ENCODE results near the gene MCL1.

The MCL1 gene

GRCh38 chr1:150561254-150561973 lies 18.0 kb downstream of the MCL1 start:
- peak; percentile 99 for DNase-seq
- in situ Hi-C loops (cut with HindIII; ENCODE audit: low pct_ligation_motif_present, low pct_unique_long_range_greater_than_20kb, low sequenced_read_pairs) = no loop called here

DNA sequence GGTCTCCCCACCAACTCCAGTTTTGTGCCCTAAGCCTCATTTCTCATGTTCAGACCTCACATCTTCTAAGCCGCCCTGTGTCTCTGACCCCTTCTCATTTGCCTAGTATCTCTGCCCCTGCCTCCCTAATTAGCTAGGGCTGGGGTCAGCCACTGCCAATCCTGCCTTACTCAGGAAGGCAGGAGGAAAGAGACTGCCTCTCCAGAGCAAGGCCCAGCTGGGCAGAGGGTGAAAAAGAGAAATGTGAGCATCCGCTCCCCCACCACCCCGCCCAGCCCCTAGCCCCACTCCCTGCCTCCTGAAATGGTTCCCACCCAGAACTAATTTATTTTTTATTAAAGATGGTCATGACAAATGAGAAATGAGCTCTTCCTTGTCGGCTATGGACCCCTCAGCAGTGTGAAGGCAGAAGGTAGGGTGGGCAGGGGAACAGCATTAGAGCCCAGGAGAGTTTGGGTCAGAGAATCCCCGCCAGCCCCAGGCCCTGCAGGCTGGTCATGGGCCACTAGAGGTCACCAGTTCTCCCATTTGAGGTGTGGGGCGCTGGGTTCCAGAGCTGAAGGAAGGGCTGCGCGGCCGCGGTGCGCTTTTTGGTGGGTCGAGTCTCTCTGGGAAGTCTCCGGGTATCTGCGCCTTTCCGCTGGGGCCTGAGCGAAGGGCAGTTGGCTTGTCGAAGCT lies 18.7 kb downstream of the MCL1 start:
- DNase-seq = peak; percentile 92
- in situ Hi-C loops (cut with HindIII; ENCODE audit: low pct_ligation_motif_present, low pct_unique_long_range_greater_than_20kb, low sequenced_read_pairs) = no loop called here

- in situ Hi-C loops (cut with HindIII; ENCODE audit: low pct_ligation_motif_present, low pct_unique_long_range_greater_than_20kb, low sequenced_read_pairs) = no loop called here
- peak; percentile 76 for DNase-seq
Measured at GRCh38 chr1:150560011-150560438, 19.4 kb downstream of the MCL1 start.

- DNase-seq = no peak
- in situ Hi-C loops (cut with HindIII; ENCODE audit: low pct_ligation_motif_present, low pct_unique_long_range_greater_than_20kb, low sequenced_read_pairs) = no loop called here
Measured at GRCh38 chr1:150559656-150560010, 19.8 kb downstream of the MCL1 start.

GRCh38 chr1:150558761-150559655 lies 20.4 kb downstream of the MCL1 start:
- DNase-seq = no peak
- in situ Hi-C loops (cut with HindIII; ENCODE audit: low pct_ligation_motif_present, low pct_unique_long_range_greater_than_20kb, low sequenced_read_pairs) = no loop called here

GRCh38 chr1:150558303-150558704 lies 21.1 kb downstream of the MCL1 start:
- no peak for DNase-seq
- in situ Hi-C loops (cut with HindIII; ENCODE audit: low pct_ligation_motif_present, low pct_unique_long_range_greater_than_20kb, low sequenced_read_pairs) = no loop called here

DNA sequence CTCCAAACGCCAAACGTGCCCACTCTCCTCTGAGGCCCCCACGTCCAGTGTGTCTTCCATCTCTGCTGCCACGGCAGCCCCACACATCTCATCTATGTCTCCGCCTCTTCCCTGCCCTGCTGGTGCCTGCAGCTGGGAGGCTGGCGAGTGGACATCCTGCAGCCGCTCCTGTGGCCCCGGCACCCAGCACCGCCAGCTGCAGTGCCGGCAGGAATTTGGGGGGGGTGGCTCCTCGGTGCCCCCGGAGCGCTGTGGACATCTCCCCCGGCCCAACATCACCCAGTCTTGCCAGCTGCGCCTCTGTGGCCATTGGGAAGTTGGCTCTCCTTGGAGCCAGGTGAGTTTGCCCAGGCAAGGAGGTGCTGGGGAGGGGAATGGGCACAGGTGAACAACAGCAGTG lies 21.6 kb downstream of the MCL1 start:
- no peak for DNase-seq
- in situ Hi-C loops (cut with HindIII; ENCODE audit: low pct_ligation_motif_present, low pct_unique_long_range_greater_than_20kb, low sequenced_read_pairs) = no loop called here

DNA sequence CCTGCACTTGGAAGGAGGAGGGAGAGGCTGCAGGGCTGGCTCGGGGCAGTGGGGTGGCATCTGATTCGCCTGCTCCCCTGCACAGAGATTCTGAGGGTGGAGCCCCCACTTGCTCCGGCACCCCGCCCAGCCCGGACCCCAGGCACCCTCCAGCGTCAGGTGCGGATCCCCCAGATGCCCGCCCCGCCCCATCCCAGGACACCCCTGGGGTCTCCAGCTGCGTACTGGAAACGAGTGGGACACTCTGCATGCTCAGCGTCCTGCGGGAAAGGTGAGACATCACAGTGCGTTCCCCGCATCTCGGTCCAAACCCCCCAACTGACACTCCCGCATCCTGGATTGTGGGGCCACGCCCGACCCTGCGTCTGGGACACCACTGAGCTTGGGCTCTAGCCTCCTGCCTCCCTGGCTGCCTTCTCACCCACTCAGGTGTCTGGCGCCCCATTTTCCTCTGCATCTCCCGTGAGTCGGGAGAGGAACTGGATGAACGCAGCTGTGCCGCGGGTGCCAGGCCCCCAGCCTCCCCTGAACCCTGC lies 22.3 kb downstream of the MCL1 start:
- no peak for DNase-seq
- in situ Hi-C loops (cut with HindIII; ENCODE audit: low pct_ligation_motif_present, low pct_unique_long_range_greater_than_20kb, low sequenced_read_pairs) = no loop called here

DNA sequence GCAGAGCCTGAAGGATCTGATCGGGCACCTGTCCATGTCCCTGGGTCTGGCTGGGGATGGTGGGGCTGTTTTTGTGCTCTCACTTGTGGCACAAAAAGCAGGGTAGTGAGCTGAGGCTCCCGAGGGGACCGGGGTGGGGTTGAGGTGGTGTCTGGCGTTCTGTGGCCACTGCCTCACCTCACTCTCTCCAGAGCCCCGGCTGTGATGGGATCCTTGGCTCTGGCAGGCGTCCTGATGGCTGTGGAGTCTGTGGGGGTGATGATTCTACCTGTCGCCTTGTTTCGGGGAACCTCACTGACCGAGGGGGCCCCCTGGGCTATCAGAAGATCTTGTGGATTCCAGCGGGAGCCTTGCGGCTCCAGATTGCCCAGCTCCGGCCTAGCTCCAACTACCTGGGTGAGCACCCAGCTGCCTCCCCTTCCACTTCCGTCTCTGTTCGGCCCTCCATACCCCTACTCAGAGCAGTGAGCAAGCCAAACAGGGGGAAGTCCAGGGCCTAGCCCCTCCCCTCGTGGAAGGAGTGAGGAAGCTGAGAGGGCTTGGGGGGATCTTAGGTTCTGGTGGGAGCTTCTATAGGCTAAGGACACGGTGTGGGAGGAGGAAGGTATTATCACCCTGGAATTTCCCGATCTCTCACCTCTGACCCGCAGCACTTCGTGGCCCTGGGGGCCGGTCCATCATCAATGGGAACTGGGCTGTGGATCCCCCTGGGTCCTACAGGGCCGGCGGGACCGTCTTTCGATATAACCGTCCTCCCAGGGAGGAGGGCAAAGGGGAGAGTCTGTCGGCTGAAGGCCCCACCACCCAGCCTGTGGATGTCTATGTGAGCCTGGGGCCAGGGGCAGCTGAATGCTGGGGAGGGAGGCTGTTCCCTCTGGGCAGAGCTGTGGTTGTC lies 23.2 kb downstream of the MCL1 start:
- in situ Hi-C loops (cut with HindIII; ENCODE audit: low pct_ligation_motif_present, low pct_unique_long_range_greater_than_20kb, low sequenced_read_pairs) = no loop called here
- DNase-seq = no peak

- in situ Hi-C loops (cut with HindIII; ENCODE audit: low pct_ligation_motif_present, low pct_unique_long_range_greater_than_20kb, low sequenced_read_pairs) = no loop called here
- DNase-seq = no peak
Measured at GRCh38 chr1:150555198-150555970, 24.0 kb downstream of the MCL1 start.

DNA sequence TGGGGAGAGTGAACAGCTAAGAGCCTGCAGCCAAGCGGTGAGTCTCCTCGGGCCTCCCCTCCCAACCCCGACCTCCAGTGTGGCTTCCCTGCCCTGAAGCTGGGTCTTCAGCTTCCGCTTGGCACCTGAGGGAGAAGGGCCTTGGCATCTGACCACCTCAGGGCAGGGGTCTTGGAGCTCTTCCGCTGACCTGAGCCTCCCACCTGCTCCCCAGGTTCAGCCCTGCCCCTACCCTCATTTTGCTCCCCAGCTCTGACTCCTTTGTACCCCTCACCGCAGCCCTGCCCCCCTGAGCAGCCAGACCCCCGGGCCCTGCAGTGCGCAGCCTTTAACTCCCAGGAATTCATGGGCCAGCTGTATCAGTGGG lies 25.3 kb downstream of the MCL1 start:
- in situ Hi-C loops (cut with HindIII; ENCODE audit: low pct_ligation_motif_present, low pct_unique_long_range_greater_than_20kb, low sequenced_read_pairs) = no loop called here
- no peak for DNase-seq

DNA sequence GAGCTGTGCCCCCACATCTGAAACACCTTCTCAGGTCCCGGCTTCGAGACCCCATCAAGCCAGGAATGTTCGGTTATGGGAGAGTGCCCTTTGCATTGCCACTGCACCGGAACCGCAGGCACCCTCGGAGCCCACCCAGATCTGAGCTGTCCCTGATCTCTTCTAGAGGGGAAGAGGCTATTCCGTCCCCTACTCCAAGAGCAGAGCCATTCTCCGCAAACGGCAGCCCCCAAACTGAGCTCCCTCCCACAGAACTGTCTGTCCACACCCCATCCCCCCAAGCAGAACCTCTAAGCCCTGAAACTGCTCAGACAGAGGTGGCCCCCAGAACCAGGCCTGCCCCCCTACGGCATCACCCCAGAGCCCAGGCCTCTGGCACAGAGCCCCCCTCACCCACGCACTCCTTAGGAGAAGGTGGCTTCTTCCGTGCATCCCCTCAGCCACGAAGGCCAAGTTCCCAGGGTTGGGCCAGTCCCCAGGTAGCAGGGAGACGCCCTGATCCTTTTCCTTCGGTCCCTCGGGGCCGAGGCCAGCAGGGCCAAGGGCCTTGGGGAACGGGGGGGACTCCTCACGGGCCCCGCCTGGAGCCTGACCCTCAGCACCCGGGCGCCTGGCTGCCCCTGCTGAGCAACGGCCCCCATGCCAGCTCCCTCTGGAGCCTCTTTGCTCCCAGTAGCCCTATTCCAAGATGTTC lies 25.9 kb downstream of the MCL1 start:
- DNase-seq = no peak
- in situ Hi-C loops (cut with HindIII; ENCODE audit: low pct_ligation_motif_present, low pct_unique_long_range_greater_than_20kb, low sequenced_read_pairs) = no loop called here

DNA sequence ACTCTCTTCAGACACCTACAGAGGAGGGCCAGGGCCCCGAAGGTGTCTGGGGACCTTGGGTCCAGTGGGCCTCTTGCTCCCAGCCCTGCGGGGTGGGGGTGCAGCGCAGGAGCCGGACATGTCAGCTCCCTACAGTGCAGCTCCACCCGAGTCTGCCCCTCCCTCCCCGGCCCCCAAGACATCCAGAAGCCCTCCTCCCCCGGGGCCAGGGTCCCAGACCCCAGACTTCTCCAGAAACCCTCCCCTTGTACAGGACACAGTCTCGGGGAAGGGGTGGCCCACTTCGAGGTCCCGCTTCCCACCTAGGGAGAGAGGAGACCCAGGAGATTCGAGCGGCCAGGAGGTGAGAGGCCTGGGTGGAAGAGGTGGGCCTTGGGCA lies 26.5 kb downstream of the MCL1 start:
- in situ Hi-C loops (cut with HindIII; ENCODE audit: low pct_ligation_motif_present, low pct_unique_long_range_greater_than_20kb, low sequenced_read_pairs) = no loop called here
- DNase-seq = no peak

DNA sequence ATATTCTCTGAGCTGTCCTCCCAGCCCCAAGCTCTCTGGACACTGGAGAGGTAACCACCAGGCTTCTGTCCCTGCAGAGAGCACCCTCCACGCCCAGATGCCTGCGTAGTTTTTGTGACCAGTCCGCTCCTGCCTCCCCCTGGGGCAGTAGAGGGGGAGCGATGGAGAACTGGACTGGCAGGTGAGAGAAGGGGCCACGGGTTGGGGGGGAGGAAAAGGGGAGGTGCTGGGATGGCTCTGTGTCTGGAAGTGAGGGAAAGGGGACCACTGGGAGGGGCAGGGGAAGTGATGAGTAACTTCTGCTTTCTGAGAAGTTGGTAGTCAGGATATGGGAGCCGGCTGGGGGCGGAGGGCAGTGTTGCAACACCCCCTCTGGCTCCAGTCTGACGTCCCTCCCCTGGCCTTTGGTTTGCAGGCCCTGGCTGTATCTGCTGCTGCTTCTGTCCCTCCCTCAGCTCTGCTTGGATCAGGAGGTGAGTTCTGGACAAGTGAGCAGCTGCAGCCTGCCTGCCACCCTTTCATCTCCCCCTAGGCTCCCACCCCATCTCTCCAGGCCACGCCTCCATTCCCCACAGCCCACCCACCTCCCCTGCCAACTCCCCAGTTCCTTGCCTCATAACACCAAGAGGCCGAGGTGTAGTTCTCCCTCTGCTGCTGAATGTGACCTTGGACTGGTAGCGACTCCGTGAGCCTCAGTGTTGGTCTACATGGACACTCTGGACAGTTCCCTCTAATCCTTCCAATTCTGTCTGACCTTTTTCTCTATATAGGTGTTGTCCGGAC lies 27.1 kb downstream of the MCL1 start:
- DNase-seq = no peak
- in situ Hi-C loops (cut with HindIII; ENCODE audit: low pct_ligation_motif_present, low pct_unique_long_range_greater_than_20kb, low sequenced_read_pairs) = no loop called here

- in situ Hi-C loops (cut with HindIII; ENCODE audit: low pct_ligation_motif_present, low pct_unique_long_range_greater_than_20kb, low sequenced_read_pairs) = no loop called here
- no peak for DNase-seq
Measured at GRCh38 chr1:150551784-150552127, 27.7 kb downstream of the MCL1 start.

- DNase-seq = no peak
- in situ Hi-C loops (cut with HindIII; ENCODE audit: low pct_ligation_motif_present, low pct_unique_long_range_greater_than_20kb, low sequenced_read_pairs) = no loop called here
Measured at GRCh38 chr1:150551051-150551783, 28.2 kb downstream of the MCL1 start.
